Heart left ventricle (tissue), 13 donors: Measurements from ENCODE around the gene HJURP.

Source experiments
- CTCF ChIP-seq, 12 donors: fragments of 200-600 bp; sonication (generic) in 4 of 12; IDR thresholded peaks; one replicate each; pipeline versions ENCODE4 v1.5.0 to v1.8.0; 2018 to 2022; ENCODE audit warnings: antibody characterized with exemption in 12 of 12, mild to moderate bottlenecking in 5 of 12
- POLR2A ChIP-seq, 2 donors: fragments of 450-650 bp; IDR thresholded peaks; one replicate each; pipeline ENCODE4 v1.6.1; 2017; ENCODE audit warnings: antibody characterized with exemption in 2 of 2, mild to moderate bottlenecking in 2 of 2, moderate library complexity in 2 of 2
- donor health status: ischemic (EF 13 %, LVEDD 7.1; RV severe dilation, severe dysfunction).
- donor health status: DM: no; HTN: yes; CAD: no.
- donor health status: DM: no; HTN: no; CAD: no.
- donor health status: ischemic (EF 25% LVEDD 6.9; RV normal size, moderate dysfunction).
- donor health status: ischemic (EF 25% LVEDD 5.7; RV mildly dilated, moderate dysfunction).
- donor health status: ischemic (EF 35%, LVEDD 5.7; RV mildly dilated, moderate dysfunction).
- donor health status: nonischemic (EF 11% LVEDD 7.7; RV severe dilation, severe dysfunction).
- donor health status: DM: yes; HTN: yes; CAD: no.
- donor health status: PGD.
- donor health status: ischemic (EF 29% LVEDD 5.4; RV normal size, mild dysfunction).
- donor health status: nonischemic (EF 23%, LVEDD 6.1; RV moderate dilation, normal function).

DNA sequence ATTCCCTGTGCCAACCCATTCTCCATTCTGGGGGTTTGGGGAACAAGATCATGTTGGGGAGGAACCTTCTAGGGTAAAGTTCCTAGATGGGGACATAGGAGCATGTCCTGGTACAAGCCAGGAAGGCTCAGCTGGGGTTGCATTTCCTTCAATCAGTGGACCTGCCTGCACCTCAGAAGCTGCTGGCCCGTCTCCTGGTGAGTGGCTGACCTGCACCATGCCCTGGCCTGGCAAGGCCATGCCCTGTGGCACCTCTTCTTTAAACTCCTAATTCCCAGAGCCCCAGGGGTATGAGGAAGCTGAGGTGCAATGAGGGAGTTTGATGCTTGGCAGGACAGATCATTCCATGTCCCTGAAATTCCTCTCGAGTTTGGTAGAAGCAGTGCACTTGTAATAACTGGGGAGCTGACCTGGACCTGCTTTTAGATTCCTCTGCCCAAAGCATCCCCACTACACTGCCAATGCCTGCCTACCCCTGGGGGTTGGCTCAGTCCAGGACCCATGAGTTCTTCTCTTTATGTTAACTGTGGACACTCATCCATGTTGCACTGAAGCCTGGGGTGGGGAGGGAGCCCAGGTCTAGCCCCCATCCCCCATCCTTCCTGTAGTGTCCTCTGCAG lies 50.9 kb downstream of the HJURP start:
- TF ChIP-seq CTCF (IDR thresholded peaks at IDR 0.05) (no peak), POLR2A (IDR thresholded peaks at IDR 0.05) (no peak)
